ENCODE measurements around the gene IRS1. TPM values are rescaled to one million over a fixed set of nuclear protein-coding genes. Genes with fewer than 3 reads are reported as not detected.

Gene IRS1
- total and polyA plus RNA-seq, 8 donors: 3.2 to 12.7 (median 5.5) TPM

Other genes with a start within 250 kb of the IRS1 start
- 10 to 100 TPM; 18.2 to 28.9 (median 22.9) TPM for gene RHBDD1, start 36.2 kb upstream of the IRS1 start, total RNA-seq
- gene RHBDD1, start 36.2 kb upstream of the IRS1 start, polyA plus RNA-seq: 1 to 10 TPM; 3.5 to 4.0 TPM

Measured in pancreas (tissue), 8 donors.